CD4-positive, alpha-beta T cell treated with Interleukin-2 at 100 ng/mL for 4 hours (primary cell): Measurements from ENCODE around the gene LCE5A.
"Not testable (repeated sequence)": the region's sequence is repeated elsewhere in the genome, so short reads cannot be mapped to it uniquely, and the experiment has no call there.

Experiments
- DNase-seq: peaks from one replicate; pipeline ENCODE4 v3.0.0-alpha.2; 2020; ENCODE audit warnings: low spot score

The LCE5A gene

GRCh38 chr1:152516082-152516481 is 5.5 kb downstream of the LCE5A start:
- no peak for DNase-seq

- no peak for DNase-seq
Measured at GRCh38 chr1:152517237-152517811, 6.7 kb downstream of the LCE5A start.

GRCh38 chr1:152519851-152520250 is 9.2 kb downstream of the LCE5A start:
- no peak for DNase-seq

- no peak for DNase-seq
Measured at GRCh38 chr1:152520561-152521090, 10.0 kb downstream of the LCE5A start.

- no peak for DNase-seq
Measured at GRCh38 chr1:152525080-152525641, 14.6 kb downstream of the LCE5A start.

GRCh38 chr1:152533327-152533938 is 22.8 kb downstream of the LCE5A start:
- peak; percentile 15 for DNase-seq

- no peak for DNase-seq
Measured at GRCh38 chr1:152535774-152536173, 25.2 kb downstream of the LCE5A start.

GRCh38 chr1:152537496-152537895 is 26.9 kb downstream of the LCE5A start:
- no peak for DNase-seq

GRCh38 chr1:152539901-152540300 is 29.3 kb downstream of the LCE5A start:
- DNase-seq, result no peak

GRCh38 chr1:152543820-152544219 is 33.2 kb downstream of the LCE5A start:
- no peak for DNase-seq

- DNase-seq, result no peak
Measured at GRCh38 chr1:152546704-152547103, 36.1 kb downstream of the LCE5A start.

- not testable (repeated sequence) for DNase-seq
Measured at GRCh38 chr1:152548358-152548757, 37.8 kb downstream of the LCE5A start.
